T1000 (cell line): Measurements from ENCODE around the gene IRF4.

Experiments used
- DNase-seq: peaks from one replicate; lab custom pipeline; 2025; ENCODE audit warnings: mixed read lengths; lab: John Stamatoyannopoulos, UW

IRF4 gene

DNA sequence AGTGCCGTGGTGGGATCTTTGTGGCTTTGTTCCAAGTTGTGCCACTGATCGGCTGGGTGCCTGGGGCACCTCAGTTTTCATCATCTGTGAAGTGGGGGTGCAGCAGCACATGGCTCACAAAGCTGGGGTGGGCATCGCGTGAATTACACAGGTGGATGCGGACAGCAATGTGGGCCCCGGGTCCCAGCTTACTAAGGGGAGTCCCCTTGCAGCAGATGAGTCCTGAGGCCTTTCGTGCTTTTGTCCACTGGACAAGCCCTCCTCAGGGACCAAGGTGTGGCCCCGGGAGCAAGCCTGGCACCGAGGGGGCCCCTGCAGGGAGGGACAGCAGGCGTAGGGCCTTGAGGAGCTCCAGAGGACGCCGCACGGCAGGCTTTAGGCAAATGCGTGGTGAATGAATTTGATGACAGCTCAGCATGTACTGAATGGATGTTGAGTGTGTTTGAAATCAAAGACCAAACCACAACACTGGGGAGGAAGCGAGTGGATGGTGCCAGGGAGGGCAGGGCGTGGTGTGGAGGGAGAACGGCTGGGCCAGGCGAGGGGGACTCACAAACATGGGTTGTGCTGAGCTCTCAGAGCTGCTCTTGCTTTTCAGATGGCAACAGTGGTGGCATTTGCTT is 53.2 kb downstream of the IRF4 start:
- no peak for DNase-seq

DNA sequence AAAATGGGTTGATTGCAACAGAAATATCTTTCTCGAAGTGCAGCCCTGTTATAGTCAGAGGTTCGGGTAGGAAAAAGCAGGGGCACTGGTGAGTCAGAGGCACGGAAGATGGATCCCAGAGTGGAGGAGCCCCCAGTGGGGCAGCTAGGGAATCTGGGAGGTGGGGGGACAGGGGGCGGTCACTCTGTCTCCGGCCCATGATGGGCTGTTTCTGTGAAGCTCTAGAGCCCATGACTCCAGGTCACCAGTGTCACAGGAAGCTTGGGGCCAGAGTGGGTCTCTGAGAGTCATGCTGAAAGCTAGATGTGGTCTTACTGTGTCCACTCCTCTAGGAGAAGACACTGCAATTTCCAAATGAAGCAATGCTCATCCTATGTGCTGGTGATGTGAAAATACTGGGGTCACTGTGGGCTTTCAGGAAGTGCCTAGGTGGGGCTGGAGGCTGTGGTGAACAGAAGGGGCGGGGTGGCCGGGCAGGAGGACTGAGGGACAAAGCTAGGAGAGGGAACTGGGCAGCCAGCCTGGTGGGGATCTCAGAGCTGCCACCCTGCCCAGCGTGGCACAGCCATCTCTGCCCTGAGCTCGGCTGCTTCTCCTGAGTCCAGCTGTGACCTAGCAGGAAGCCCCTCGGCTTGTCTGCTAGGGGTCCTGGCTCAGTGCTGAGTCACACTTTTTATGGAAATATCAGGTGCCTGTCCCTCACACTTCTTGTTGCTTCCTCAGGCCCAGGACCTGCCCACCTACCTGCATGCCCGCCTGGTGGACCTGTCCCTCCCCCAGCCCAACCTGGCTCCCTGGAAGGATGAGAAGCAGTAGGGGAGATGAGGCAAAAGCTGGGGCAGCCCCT is 54.2 kb downstream of the IRF4 start:
- DNase-seq, result no peak

DNA sequence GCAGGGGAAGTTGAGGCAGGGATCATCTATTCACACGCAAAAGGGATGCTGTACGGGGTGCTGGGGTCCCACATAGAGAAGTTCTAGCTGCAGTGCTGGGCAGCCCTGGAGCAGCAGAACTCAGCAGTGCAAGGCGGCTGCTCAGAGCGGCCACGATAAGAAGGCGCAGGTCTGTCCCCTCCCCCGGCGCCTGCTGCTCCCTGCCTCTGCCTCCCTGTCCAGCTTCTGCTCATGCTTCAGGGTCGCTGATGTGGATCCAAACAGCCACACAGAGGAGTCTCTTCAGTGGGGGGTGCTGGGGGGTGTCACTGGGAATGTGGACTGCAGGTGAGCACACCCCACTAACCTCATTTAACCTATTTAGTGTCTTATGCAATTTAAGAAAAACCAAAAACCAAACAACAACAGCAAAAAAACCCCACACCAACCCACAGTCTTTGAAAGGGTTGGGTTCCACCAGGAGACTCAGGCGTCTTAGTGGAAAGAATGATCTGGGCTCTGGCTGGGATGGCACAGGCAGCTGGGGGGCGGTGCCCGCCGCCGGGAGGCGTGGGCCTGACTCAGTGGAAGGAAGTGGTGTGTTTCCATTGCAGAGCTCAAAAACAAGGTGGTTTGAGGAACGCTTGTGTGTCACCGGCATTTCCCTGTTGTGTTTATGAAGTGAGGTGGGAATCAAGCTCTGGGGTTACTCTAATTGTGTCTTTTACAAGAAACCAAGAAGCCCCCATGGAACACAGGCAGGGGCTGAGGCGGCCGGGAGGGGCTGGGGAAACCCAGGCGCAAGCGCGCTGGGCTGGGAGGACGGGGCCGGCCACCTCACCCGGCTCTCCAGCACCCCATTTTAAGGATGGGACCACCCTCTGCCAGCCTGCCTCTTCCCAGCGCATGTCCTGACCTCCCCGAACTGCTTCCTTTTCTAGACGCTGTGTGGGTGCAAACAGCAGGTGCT is 55.1 kb downstream of the IRF4 start:
- no peak for DNase-seq

DNA sequence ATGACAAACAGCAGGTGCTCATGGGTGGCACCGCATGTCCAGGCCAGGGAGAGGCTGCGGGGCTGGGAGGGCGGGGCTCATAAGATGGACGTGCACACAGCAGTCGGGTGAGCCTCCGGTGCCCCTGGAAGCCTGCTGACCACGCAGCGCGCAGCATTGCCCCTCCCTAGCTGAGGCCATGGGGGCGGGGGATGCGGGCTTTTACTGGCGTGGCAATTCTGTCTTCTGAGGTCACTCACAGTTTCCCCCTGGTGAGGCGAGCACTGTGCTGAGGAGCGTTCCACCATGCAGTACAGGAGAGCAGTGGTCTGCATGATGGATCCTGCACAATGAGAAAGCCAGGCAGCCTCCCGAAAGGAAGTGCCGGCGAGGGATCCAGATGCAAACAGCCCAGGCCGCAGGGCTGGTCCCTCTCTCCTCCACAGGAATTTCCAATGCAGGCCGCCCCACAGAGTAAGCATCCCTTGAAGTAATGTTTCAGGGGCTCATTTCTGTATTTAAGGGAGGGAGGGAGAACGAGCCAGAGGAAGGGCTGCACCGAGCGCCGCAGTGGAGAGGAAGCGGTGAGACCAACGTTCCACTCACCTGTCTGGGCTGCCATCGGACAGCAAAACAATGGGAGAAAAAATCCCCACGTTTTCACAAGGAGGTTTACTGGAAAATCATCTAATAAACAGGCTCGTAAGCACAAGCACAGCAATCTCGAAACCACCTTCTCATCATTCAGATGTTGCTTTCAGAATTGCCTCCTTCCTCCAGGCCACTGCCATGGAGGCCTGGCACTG is 56.0 kb downstream of the IRF4 start:
- no peak for DNase-seq

DNA sequence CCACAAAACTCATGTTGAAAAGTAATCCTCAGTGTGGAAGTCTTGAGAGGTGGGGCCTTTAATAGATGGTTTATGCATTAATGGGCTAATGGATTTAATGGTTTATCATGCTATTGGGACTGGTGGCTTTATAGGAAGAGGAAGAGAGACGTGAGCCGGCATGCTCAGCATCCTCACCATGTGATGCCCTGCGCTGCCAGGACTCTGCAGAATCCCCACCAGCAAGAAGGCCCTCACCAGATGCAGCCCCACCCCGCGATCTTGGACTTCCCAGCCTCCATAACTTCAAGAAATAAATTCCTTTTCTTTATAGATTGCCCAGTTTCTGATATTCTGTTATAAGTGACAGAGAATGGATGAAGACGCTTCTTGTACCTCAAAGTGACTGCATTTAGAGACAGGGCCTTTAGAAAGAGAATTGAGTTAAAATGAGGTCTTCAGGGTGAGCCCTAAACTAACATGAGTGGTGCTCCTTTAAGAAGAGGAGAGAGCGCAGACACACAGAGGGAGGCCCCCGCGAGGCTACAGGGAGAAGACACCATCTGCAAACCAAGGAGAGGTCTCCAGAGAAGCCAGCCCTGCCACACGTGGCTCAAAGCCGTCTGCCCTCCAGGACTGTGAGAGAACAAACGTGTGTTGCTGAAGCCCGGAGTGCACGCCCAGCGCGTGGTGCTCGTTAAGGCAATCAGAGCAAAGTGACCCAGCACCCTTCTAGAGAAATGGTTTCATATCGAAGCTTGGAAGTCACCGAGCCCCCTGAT is 56.9 kb downstream of the IRF4 start:
- no peak for DNase-seq

DNA sequence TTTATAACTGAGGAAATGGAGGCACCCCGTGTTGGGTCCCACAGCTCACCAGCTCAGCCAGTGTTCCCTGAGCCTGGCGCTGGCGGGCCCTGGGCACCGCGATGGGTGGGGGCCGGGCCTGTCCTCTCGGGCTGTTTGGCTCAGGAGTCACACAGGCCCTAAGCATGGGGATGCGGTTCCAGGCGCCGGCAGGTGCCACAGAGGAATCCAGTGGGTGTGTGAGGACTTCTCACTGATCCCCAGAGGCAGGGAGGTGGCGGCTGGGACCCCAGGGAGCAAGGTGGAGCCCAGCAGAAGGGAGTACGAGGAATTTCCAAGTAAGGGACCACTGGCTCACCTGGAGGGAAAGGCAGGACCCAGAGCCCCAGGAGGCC is 57.5 kb downstream of the IRF4 start:
- no peak for DNase-seq

DNA sequence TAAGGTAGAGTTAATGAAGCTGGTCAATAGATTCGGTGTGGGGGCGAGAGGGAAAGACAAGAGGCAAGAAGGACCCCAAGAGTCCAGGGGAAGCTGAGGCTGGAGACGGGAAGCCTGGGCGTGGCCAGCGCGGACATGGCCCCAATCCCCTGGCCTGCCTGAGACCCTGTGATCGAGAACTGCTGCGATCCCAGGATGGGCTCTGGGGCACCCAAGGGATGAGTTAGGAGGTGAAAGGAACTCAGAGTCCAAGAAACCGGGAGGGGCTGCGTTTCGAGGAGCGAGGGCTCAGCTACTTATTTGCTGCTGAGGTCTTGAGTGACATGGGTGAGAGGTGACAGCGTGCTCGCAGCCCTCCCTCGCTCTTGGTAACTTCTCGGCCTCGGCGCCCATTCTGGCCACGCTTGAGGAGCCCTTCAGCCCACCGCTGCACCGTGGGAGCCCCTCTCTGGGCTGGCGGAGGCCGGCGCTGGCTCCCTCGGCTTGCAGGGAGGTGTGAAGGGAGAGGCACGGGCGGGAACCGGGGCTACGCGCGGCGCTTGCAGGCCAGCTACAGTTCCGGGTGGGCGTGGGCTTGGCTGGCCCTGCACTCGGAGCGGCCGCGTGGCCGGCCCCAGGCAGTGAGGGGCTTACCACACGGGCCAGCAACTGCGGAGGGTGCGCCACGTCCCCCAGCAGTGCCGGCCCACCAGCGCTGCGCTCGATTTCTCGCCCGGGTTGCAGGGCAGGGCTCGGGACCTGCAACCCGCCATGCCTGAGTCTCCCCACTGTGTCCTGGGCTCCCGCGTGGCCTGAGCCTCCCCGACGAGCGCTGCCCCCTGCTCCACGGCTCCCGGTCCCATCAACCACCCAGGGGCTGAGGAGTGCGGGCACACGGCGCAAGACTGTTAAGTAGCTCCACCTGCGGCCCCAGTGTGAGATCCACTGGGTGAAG is 58.2 kb downstream of the IRF4 start:
- DNase-seq, result no peak

DNA sequence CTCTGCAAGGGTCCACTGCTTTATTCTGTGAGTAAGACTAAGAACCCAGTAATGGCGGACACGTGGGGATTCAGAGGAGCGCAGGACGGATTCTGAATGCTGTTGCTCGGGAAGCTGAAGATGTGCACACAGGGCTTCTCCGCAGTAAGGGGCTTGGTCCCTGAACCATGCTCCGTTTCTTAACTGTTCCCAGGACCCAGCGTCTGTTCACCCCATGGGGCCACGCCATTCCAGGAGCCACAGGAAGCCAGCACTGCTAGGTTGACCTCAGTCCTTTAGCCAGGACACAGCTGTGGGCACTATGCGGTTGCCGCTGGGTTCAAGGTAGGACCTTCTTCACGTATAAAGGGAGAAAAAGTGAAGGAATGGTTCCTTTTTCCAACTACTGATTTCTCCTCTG is 59.8 kb downstream of the IRF4 start:
- no peak for DNase-seq

DNA sequence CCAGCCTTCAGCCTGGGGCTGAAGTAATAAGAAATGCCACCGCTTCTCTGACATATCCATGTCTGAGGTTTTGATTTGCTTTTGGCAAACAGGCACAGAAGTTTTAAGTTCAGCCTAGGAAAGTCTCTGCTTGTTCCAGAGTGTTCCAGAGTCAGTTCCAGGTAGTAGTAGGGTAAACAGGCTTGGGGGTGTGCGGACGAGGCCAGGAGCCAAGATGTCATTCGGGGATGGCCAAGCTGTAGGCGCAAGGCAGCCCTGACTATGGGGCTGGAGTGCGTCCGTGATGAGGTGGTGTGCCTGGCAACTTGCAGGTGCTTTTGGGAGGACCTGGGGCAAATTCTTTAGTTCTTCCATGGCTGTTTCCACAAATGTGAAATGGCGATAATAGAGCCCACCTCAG is 60.3 kb downstream of the IRF4 start:
- no peak for DNase-seq

DNA sequence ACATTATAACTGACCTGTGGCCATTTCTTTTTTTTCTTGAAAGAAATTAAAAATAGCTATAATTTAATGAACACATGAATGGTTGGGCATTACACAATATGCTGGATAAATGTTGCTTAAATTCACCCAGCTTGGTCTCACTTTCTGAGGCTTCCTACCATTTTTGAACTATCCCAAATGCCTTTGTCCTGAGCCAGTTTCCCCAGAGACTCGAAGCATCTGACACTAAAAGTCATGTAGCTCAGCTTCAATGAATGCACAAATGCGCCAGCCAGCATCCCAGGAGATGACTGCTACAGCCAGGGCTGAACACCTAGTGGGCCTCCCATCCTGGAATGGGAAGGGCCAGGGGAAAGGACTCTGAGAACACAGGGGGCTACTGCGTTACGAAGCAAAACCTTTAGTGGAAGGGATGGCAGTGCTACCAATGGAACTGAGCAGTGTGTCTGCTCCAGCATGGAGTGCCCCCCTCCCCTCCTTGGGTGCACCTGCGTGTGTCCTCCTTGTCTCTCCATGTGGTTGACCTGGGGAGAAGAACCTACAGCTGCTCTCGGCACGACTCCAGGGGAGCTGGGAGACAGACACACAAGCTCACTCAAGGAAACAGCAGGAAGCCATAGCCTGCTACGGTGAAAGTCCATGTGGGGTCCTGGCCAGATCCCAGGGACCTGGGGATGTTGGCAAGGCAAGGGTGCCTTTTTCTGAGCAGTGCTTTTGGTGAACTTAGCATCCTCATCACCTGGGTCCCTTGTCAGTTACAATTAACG is 60.9 kb downstream of the IRF4 start:
- no peak for DNase-seq

DNA sequence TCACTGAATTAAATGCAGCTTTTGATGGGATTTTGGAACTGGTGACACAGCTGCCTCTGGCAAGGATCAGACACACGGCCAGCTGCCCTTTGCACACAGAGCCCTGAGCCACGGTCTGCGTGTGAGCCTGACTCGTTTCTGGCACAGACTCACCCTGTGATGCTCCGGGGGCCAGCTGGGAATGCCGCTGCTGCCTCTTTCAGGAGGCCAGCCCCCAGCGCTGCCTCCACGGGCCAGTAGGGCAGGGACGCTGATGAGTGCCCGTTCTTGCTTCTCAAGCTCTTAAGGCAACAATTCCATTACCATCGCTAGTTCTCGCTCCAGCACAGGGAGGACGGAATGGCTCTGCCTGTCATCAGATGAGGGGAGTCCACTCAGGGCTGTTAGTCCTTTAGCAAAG is 61.6 kb downstream of the IRF4 start:
- no peak for DNase-seq

DNA sequence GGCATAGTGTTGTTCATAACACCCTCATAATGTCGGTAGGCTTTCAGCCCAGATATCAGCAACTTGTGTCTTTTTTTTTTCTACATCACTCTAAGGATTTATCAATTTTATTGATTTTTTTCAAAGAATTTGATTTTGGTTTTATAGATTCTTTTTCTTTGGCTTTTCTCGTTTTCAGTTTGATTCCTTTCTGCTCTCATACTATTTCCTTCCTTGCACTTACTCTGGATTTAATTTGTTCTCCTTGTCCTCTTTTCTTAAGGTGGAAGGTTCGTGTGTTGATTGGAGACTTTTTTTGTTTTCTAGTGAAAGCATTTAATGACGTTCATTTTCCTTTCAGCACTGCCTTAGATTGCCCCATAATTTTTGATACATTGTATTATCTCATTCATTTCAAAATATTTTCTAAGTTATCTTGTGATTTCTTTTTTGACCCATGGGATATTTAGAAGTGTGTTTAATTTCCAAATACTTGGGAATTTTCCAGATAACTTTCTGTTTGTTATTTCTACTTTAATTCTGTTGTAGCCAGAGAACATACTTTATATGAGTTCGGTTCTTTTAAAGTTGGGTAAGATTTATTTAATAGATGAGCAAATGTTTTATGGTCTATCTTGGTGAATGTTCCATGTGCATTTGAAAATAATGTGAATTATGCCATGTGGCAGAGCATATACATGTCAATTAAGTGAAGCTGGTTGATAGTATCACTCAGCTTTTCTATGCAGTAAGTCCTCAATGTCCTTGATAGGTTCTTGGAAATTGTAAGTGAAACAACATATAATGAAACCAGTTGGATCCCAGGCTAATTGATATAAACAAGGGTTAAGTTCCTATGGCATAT is 62.8 kb downstream of the IRF4 start:
- no peak for DNase-seq

DNA sequence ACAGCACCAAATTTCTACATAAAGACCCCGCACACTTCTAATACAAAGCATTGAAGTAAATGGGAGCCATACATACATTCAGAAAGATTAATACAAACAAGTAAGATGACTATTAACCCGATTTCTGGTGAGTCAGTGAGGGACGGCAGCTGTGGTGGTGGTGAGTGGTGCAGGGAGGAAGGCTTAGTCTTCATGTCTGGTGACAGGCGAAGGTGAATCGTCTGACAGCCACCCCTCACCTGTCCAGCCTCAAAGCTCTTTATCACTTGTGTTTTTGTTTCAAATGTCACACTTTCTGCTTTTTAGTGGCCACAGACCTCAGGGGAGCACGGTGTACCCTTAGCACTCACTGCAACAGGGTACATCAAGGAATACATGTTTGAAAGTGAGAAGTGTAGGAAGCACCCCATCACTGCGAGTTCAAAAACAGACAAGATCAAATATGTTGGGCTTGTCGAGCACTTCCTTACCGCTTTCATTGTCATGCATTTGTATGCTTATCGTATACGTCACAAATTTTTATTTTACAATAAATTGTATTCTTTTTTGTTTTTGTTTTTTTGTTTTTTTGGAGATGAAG is 63.5 kb downstream of the IRF4 start:
- no peak for DNase-seq

DNA sequence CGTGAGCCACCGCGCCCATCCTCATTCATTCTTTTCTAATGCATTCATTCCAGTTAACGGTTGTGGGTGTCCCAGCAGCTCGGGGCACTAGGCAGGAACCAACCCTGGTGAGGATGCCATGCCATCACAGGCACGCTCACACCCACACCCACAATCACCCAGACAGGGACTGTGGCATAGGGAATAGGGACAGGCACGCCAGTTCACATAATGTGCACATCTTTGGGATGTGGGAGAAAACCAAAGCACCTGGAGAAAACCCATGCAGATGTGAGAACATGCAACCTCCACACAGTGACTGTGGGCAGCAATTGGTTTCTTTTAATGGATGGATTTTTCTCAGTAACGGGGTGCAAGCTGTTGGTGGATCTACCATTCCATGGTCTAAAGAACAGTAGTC is 64.3 kb downstream of the IRF4 start:
- DNase-seq, result no peak

DNA sequence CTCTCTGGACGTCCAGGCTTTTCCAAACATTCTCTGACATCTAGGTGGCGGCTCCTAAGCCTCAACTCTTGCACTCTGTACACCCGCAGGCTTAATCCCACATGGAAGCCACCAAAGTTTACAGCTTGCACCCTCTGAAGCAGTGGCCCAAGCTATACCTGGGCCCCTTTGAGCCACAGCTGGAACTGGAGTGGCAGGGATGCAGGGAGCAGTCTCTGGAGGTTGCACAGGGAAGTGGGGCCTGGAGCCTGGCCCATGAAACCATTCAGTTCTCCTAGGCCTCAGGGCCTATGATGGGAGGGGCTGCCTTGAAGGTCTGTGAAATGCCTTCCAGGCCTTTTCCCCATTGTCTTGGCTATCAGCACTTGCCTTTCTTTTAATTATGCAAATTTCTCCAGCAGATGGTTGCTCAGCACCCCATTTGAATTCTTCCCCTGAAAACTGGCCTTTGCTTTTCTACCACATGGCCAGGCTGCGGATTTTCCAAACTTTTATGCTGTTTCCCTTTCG is 64.9 kb downstream of the IRF4 start:
- no peak for DNase-seq

DNA sequence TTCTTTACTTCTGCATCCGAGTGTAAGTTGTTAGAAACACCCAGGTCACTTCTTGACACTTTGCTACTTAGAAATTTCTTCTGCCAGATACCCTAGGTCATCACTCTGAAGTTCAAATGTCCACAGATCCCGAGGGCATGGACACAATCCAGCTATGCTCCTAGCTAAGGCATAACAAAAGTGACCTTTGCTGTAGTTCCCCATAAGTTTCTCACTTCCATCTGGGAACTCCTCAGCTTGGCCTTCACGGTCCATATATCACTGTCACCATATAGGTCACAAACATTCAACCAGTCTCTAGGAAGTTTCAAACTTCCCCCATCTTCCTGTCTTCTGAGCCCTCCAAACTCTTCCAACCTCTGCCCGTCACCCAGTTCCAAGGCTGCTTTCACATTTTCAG is 65.3 kb downstream of the IRF4 start:
- DNase-seq, result no peak
